Nucleus accumbens (tissue), 56 donors: Measurements from ENCODE around the gene KIR3DL3.
"Not testable (repeated sequence)": the region's sequence is repeated elsewhere in the genome, so short reads cannot be mapped to it uniquely, and the experiment has no call there.

ENCODE experiments used
- DNase-seq, 56 donors: peaks; one replicate each; lab custom pipeline; 2025; lab: John Stamatoyannopoulos, UW

KIR3DL3 gene

DNA sequence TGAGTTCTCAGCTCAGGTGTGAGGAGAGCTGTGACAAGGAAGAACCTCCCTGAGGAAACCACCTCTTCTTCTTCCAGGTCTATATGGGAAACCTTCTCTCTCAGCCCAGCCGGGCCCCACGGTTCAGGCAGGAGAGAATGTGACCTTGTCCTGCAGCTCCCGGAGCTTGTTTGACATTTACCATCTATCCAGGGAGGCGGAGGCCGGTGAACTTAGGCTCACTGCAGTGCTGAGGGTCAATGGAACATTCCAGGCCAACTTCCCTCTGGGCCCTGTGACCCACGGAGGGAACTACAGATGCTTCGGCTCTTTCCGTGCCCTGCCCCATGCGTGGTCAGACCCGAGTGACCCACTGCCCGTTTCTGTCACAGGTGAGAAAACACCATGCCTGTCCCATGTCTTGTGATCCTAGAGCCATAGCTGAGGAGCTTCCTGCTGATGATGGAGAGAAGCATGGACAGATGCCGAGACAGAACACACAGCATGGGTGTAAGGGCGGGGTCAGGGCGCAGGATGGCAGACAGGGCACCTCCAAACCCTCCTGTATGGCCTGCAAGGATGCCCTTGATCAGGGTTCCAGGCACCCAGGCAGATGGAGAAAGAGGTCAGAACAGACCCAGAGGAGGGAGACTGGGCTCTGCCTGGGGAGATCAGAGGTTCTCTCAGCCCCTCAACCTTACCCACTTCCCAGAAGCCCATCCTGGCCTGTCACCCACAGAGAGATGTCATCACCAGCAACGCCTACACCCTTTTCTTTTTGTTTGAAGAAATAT, 5.4 kb downstream of the KIR3DL3 start:
- DNase-seq = no peak

DNA sequence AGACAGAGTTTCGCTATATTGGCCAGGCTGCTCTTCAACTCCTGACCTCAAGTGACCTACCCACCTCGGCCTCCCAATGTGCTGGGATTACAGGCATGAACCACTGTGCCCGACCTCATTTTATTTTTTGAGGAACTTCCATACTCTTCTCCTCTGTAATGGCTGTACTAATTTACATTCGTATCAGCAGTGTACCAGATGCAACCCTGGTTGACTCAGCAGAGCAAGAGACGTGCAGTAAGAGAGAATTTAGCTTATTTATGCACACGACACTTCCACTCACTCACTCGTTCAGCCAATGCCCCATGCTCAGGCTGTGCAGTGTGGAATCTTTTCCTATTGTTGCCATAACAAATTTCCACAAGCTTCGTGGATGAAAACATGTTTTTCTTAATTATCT, 6.9 kb downstream of the KIR3DL3 start:
- DNase-seq = no peak

DNA sequence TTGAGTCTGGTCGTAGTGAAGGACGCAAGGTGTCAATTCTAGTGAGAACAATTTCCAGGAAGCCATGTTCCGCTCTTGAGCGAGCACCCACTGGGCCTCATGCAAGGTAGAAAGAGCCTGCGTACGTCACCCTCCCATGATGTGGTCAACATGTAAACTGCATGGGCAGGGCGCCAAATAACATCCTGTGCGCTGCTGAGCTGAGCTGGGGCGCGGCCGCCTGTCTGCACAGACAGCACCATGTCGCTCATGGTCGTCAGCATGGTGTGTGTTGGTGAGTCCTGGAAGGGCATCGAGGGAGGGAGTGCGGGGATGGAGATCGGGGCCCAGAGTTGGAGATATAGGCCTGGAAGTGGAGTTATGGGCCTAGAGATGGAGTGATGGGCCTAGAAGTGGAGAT, 14.1 kb downstream of the KIR3DL3 start, which contains the start of gene KIR2DL3:
TSS of gene KIR2DL3 (plus strand) at position 208 of the 400 bp plus-strand sequence. CDS start at position 241, 33 bp downstream.
- DNase-seq = not testable (repeated sequence)

DNA sequence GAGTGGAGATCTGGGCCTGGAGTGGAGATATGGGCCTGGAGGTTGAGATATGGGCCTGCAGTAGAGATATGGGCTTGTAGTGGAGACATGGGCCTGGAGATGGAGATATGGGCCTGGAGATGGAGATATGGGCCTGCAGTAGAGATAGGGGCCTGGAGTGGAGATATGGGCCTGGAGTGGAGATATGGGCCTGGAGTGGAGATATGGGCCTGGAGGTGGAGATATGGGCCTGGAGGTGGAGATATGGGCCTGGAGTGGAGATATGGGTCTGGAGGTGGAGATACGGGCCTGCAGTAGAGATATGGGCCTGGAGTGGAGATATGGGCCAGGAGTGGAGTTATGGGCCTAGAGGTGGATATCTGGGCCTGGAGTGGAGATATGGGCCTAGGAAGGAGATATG, 14.5 kb downstream of the KIR3DL3 start:
- no peak for DNase-seq

DNA sequence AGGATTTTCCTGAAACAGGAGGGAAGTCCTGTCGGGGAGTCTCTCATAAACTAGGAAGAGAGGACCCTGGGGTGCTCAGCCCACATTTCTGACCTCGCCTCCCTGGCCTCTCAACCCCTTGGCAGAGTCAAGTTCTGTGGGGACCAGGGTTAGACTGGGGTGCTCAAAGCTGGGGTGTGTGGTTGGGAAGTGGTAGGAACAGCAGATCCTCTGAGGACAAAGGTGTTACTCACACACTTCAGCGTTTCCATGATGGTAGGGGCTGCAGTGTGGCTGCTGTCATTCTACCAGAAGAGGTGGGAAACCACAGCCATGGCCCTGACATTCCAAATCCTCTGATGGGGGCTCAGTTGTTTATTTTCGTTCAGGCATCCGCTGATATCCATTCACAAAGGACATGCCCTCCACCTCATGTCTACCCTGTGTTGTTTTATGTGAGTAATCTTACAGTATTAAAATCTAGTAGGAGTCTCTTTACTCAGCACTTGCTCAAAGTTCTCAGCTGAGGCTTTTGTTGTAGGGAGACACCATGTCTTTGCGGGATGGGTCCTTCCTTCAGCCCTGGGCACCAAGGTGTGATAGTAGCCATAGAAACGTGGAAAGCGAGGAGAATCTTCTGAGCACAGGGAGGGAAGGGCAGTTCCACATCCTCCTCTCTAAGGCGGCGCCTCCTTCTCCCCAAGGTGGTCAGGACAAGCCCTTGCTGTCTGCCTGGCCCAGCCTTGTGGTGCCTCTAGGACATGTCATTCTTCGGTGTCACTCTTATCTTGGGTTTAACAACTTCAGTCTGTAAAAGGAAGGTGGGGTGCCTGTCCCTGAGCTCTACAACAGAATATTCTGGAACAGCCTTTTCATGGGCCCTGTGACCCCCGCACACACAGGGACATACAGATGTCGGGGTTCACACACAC, 15.6 kb downstream of the KIR3DL3 start:
- no peak for DNase-seq

DNA sequence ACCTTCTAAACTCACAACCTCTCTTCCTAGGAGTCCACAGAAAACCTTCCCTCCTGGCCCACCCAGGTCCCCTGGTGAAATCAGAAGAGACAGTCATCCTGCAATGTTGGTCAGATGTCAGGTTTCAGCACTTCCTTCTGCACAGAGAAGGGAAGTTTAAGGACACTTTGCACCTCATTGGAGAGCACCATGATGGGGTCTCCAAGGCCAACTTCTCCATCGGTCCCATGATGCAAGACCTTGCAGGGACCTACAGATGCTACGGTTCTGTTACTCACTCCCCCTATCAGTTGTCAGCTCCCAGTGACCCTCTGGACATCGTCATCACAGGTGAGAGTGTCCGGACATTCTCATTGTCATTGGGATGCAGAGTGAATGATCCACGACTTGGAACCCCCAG, 17.7 kb downstream of the KIR3DL3 start:
- not testable (repeated sequence) for DNase-seq

DNA sequence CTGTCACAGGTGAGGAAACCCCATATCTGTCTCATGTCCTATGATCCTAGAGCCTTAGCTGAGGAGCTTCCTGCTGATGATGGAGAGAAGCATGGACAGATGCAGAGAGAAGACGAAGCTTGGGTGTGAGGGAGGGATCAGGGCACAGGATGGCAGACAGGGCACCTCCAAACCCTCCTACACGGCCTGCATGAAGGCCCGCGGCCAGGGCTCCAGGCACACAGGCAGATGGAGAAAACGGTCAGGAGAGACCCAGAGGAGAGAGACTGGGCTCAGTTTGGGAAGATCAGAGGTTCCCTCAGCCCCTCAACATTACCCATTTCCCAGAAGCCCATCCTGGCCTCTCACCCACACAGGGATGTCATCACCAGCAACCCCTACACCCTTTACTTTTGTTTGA, 19.8 kb downstream of the KIR3DL3 start:
- DNase-seq = not testable (repeated sequence)

DNA sequence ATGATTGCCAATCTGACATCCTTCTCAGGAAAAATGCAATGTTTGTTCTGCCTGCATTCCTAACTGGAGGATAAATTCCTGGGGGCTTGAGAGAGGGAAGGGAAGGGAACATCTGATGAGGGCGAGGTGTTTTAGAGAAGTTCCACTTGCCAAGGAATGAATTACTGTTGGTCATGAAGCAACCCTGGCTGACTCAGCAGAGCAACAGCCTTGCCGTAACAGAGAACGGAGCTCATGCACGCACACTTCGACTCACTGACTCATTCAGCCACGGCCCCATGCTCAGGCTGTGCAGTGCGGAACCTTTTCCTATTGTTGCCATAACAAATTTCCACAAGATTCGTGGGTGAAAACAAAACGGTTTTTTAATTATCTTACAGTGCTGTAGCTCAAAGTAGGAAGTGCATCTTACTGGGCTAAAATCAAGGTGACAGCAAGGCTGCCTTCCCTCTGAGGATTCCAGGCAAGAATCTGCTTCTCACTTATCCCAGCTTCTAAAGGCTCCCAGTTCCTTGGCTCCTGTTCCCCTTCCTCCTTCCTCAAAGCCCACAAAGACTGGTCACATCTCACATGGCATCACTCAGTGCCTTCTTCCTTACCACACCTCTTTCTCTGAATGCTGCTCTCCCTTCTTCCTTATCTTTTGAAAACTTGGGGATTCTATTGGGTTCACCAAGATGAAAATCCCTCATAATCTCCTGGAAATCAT, 23.5 kb downstream of the KIR3DL3 start:
- peak in 1 of 56 donors; percentile 0 for DNase-seq

DNA sequence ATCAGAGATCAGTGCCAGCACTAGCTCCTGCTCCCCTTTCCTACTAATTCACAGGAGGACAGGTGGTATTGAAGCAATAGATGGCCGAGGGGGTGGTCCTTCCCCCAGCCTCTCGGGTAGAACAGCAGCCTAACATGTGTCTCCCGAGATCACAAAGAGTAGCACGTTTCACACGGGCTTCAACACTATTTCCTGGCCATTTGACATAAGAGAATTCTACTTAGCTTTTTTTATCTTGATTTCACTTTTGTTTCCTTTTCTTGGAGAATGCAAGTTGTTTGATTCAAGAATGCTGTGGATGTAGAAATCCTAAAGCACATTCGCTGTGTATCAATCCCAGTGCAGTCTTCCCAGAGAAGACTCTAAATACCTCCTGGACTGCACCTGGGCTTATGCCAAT, 26.0 kb downstream of the KIR3DL3 start:
- DNase-seq = not testable (repeated sequence)

DNA sequence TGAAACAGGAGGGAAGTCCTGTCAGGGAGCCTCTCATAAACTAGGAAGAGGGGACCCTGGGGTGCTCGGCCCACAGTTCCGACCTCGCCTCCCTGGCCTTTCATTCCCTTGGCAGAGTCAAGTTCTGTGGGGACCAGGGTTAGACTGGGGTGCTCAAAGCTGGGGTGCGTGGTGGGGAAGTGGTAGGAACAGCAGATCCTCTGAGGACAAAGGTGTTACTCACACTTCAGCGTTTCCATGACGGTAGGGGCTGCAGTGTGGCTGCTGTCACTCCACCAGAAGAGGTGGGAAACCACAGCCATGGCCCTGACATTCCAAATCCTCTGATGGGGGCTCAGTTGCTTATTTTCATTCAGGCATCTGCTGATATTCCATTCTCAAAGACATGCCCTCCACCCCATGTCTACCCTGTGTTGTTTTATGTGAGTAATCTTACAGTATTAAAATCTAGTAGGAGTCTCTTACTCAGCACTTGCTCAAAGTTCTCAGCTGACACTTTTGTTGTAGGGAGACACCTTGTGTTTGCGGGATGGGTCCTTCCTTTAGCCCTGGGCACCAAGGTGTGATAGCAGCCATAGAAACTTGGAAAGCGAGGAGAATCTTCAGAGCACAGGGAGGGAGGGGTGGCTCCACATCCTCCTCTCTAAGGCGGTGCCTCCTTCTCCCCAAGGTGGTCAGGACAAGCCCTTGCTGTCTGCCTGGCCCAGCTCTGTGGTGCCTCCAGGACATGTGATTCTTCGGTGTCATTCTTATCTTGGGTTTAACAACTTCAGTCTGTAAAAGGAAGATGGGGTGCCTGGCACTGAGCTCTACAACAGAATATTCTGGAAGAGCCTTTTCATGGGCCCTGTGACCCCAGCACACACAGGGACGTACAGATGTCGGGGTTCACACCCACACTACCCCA, 32.2 kb downstream of the KIR3DL3 start:
- not testable (repeated sequence) for DNase-seq

DNA sequence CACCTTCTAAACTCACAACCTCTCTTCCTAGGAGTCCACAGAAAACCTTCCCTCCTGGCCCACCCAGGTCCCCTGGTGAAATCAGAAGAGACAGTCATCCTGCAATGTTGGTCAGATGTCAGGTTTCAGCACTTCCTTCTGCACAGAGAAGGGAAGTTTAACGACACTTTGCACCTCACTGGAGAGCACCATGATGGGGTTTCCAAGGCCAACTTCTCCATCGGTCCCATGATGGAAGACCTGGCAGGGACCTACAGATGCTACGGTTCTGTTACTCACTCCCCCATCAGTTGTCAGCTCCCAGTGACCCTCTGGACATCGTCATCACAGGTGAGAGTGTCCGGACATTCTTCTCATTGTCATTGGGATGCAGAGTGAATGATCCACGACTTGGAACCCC, 34.3 kb downstream of the KIR3DL3 start:
- not testable (repeated sequence) for DNase-seq

DNA sequence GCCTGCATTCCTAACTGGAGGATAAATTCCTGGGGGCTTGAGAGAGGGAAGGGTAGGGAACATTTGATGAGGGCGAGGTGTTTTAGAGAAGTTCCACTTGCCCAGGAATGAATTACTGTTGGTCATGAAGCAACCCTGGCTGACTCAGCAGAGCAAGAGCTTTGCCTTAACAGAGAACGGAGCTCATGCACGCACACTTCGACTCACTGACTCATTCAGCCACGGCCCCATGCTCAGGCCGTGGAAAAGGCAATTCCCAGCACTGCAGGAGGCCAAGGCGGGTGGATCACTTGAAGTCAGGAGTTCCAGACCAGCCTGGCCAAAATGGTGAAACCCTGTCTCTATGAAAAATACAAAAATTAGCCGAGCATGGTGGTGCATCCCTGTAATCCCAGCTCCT, 40.0 kb downstream of the KIR3DL3 start:
- not testable (repeated sequence) for DNase-seq

DNA sequence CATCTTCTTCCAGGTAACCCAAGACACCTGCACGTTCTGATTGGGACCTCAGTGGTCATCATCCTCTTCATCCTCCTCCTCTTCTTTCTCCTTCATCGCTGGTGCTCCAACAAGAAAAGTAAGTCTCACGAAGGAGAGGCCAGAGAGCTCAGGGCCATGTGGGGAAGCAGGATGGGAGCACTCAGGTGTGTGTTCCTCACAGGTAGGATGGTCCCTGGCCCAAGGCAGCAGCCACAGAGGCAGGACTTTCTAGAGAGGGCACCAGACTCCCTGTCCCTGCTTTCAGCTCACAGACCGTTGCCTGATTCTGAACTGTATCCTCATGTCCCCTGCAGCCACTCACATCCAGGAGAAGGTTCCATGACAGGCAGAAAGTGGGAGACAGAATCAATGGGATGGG, 42.2 kb downstream of the KIR3DL3 start:
- not testable (repeated sequence) for DNase-seq

DNA sequence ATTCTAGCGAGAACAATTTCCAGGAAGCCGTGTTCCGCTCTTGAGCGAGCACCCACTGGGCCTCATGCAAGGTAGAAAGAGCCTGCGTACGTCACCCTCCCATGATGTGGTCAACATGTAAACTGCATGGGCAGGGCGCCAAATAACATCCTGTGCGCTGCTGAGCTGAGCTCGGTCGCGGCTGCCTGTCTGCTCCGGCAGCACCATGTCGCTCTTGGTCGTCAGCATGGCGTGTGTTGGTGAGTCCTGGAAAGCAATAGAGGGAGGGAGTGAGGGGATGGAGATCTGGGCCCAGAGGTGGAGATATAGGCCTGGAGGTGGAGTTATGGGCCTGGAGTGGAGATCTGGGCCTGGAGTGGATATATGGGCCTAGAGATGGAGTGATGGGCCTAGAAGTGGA, 45.4 kb downstream of the KIR3DL3 start, which contains the start of gene KIR2DL1:
TSS of gene KIR2DL1 (plus strand) at position 148 of the 400 bp plus-strand sequence. CDS start at position 206, 58 bp downstream.
- DNase-seq = not testable (repeated sequence)

DNA sequence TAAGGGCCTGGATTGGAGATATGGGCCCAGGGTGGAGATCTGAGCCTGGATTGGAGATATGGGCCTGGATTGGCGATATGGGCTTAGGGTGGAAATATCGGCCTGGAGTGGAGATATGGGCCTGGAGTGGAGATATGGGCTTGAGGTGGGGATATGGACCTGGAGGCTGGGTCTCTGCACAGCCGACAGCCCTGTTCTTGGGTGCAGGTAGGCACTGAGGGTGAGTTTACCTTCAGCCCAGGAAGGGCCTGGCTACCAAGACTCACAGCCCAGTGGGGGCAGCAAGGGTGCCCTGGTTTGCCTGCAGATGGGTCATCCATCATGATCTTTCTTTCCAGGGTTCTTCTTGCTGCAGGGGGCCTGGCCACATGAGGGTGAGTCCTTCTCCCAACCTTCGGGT, 46.3 kb downstream of the KIR3DL3 start:
- not testable (repeated sequence) for DNase-seq

DNA sequence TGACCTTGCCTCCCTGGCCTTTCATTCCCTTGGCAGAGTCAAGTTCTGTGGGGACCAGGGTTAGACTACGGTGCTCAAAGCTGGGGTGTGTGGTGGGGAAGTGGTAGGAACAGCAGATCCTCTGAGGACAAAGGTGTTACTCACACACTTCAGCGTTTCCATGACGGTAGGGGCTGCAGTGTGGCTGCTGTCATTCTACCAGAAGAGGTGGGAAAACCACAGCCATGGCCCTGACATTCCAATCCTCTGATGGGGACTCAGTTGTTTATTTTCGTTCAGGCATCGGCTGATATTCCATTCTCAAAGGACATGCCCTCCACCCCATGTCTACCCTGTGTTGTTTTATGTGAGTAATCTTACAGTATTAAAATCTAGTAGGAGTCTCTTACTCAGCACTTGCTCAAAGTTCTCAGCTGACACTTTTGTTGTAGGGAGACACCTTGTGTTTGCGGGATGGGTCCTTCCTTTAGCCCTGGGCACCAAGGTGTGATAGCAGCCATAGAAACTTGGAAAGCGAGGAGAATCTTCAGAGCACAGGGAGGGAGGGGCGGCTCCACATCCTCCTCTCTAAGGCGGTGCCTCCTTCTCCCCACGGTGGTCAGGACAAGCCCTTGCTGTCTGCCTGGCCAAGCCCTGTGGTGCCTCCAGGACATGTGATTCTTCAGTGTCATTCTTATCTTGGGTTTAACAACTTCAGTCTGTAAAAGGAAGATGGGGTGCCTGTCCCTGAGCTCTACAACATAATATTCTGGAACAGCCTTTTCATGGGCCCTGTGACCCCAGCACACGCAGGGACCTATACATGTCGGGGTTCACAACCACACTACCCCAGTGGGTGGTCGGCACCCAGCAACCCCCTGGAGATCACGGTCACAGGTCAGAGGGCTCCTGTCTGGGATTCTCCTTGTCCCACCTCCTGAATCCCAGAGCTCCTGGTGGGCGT, 47.0 kb downstream of the KIR3DL3 start:
- not testable (repeated sequence) for DNase-seq

DNA sequence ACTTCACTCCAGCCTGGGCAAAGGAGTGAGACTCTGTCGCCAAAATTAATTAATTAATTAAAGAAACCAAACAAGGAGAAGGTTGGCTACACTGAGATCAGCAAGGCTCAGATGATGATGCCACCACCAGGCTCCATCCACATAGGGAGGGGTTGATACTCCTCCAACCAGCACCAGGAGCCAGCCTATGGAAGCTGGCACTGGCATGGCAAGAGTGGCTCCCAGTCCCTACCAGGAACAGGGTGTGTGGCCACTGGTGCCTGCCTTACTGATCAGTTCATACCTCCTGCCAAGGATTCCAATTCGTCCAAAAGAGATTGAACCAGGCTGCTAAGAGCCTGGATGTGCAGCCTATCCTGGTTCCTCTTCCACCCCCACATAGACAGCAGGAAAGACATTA, 48.4 kb downstream of the KIR3DL3 start:
- not testable (repeated sequence) for DNase-seq

DNA sequence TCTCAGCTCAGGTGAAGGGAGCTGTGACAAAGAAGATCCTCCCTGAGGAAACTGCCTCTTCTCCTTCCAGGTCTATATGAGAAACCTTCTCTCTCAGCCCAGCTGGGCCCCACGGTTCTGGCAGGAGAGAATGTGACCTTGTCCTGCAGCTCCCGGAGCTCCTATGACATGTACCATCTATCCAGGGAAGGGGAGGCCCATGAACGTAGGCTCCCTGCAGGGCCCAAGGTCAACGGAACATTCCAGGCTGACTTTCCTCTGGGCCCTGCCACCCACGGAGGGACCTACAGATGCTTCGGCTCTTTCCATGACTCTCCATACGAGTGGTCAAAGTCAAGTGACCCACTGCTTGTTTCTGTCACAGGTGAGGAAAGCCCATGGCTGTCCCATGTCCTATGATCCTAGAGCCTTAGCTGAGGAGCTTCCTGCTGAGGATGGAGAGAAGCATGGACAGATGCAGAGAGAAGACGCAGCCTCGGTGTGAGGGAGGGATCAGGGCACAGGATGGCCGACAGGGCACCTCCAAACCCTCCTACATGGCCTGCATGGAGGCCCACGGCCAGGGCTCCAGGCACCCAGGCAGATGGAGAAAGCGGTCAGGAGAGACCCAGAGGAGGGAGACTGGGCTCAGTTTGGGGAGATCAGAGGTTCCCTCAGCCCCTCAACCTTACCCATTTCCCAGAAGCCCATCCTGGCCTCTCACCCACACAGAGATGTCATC, 51.0 kb downstream of the KIR3DL3 start:
- not testable (repeated sequence) for DNase-seq
